HG03135 (cell line): ENCODE data around the gene CCDC13.

ENCODE experiments used
- ATAC-seq: cut with Tn5 transposase; IDR thresholded peaks from one replicate; pipeline ENCODE4 v1.9.1; 2021; ENCODE audit warnings: mild to moderate bottlenecking, moderate library complexity; ENCODE audit not compliant: unreplicated experiment

The CCDC13 gene

DNA sequence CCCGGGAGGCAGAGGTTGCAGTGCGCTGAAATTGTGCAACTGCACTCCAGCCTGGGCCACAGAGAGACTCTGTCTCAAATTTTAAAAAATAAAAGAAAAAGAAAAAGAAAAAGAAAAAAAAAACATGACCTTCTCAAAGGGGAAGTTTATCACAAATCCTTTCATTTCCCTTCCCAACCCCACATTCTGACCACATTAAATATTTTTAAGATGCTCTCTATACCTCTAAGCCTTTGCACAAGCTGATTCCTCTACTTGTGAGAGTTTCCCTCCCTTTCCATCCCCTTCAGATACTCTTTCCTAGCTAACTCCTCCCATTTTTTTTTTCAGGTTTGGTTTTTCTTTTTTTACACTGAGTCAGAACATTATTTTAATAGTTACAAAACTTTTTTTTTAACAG is 27.2 kb upstream of the CCDC13 start:
- ATAC-seq: no peak

- ATAC-seq: no peak
These were observed 26.3 kb upstream of the CCDC13 start for GRCh38 chr3:42799376-42799775.

DNA sequence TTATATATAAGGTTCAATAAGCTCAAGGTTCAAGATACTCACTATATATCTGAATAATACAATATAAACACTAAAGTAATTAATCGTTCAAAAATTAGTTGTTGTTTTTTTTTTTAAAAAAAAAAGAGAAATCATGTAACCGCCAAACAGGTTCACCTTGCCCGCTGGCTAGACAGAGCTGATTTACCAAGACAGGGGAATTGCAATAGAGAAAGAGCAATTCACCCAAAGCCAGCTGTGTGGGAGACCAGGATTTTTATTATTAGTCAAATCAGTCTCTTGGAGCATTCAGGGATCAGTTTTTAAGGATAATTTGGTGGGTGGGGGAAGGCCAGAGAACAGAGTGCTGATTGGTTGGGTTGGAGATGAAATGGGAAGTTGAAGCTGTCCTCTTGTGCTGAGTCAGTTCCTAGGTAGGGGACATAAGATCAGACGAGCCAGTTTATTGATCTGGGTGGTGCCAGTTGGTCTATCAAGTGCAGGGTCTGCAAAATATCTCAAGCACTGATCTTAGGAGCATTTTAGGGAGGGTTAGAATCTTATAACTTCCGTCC is 23.4 kb upstream of the CCDC13 start:
- no peak for ATAC-seq

DNA sequence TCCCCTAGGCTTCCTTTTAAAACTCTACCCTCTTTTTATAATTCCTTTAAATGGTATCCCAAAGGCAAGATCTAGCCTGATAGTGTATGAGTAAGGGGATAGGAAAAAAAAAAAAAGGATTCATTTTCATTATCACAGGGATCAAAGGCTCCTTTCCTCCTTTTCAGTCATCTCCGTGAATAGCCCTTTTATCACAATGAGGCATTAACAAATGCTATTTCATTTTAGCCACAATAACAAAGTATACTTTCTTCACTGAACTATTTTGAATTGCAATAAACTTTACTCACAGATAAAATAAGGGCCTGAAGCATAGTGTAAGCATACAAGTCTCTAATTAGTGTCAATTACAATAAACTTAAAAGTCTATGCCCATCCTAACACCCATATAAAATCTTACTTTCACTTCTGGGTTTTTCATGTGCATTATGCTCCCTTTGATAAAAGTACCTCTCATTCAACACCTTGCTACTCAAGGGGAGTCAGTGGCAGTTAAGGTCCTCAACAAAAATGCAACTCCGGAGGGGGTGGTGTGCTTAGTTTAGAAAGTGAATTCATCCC is 22.6 kb upstream of the CCDC13 start:
- ATAC-seq: no peak

GRCh38 chr3:42790714-42791229 is 17.7 kb upstream of the CCDC13 start:
- ATAC-seq: no peak

DNA sequence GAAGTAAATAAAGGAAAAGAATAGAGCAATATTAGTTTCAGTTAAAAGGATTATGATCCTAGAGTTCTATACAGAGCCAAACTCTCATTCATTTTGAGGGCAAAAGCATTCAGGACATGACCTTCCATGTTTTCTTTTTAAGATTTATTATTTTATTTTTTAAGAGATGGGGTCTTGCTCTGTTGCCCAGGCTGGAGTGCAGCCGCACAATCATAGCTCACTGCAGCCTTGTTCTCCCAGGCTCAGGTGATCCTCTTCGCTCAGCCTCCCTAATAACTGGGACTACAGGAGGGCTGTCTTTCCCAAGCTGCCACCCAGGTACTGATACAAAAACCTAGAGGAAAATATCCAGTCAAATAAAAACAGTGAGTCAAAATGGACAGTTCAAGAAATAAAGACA is 13.6 kb upstream of the CCDC13 start:
- no peak for ATAC-seq

DNA sequence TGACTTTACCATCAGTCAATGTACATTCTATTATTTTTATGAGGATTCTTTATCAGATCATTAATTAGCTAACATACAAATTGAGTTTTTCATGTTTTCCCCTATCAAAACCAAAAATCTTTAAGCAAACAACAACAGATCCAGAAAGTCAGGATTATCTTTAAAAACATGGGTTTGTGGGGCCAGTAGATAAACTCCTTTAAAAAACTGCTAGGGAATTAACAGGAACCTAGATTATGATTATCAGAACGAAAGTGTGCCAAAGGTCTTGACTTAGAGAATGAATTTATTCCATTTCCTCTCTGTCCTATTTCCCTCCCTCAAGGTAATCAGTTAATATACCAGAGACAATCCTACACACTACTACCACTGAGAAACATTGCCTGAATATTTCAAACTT is 13.2 kb upstream of the CCDC13 start:
- ATAC-seq: no peak

GRCh38 chr3:42780892-42781700 is 8.0 kb upstream of the CCDC13 start:
- peak; percentile 69 for ATAC-seq

GRCh38 chr3:42780398-42780797 is 7.3 kb upstream of the CCDC13 start:
- ATAC-seq: no peak

DNA sequence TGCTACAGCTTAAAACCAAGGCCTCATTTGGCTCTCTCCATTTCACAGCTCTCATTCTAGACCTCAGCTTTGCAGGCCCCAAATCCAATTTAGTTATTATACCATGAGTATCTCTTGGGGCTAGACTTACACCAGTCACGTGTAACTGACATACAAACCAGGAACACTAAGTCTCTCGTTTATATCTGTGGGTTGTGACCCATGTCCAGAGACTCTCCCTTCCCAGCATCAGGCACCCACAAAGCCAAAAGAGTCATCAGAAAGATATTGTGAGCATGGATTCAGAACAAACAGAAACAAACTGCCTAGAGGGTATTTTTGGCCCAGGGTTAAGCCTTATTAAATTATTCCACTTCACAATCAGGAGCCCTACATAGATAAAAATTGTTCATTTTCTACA is 5.6 kb upstream of the CCDC13 start:
- no peak for ATAC-seq

- no peak for ATAC-seq
These were observed 327 bp upstream of the CCDC13 start for GRCh38 chr3:42773409-42773751.

DNA sequence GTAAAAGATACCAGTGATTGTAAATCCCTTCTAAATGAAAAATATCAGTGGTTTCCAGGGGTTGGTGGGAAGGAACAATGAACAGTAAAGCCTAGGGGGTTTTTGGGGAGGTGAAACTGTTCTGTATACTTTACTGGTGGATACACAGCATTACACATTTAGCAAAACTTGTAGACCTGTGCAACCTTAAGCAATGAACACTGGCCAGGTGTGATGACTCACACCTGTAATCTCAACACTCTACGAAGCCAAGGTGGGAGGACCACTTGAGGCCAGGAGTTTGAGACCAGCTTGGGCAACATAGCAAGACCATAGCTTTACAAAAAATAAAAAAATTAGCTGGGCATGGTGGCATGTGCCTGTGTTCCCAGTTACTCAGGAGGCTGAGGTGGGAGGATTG is 1.8 kb downstream of the CCDC13 start:
- no peak for ATAC-seq

DNA sequence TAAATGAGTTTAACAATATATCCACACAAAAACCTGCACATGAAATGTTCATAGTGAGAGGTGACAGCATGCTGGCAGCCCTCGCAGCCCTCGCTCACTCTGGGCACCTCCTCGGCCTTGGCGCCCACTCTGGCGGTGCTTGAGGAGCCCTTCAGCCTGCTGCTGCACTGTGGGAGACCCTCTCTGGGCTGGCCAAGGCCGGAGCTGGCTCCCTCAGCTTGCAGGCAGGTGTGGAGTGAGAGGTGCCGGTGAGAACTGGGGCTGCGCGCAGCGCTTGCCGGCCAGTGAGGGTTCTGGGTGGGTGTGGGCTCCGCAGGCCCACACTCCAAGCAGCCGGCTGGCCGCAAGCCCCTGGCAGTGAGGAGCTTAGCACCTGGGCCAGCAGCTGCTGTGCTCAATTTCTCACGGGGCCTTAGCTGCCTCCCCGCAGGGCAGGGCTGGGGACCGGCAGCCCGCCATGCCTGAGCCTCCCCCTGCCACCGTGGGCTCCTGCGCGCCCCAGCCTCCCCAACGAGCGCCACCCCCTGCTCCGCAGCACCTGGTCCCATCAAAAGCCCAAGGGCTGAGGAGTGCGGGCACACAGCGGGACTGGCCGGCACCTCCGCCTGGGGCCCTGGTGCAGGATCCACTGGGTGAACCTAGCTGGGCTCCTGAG is 3.4 kb downstream of the CCDC13 start:
- no peak for ATAC-seq

DNA sequence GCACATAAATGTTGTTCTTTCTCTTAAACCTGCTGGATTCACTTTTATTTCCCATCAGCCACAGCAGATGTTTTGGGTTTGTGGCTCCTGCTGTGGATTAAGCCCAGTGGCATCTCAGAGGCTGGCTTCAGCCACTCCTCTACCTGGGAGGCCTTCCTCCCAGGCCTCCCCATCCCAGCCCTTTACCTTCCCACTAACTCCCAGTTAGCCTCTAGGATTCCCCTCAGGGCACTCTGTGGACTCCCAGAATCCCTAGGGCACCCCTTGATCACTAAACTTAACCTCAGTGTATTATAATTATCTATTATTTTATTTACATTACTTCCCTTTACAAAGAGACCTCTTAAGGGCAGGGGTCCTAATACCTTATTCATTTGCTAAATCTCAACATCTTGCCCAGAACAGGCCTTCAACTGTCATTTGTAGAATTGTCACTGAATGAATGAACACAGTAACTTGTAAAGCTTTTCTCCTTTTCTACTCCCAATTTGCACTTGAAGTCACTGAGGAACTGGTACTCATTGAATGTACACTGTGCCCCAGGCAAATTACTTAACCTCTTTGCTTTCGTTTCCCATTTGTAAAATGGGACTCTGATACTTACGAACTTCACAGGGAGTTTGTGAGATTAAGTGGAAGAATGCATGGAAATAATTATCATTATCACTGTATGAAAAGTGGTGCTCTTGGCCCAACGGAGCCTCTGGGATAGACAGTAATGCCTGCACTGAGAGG is 8.3 kb downstream of the CCDC13 start:
- no peak for ATAC-seq

- ATAC-seq: no peak
These were observed 8.9 kb downstream of the CCDC13 start for GRCh38 chr3:42764115-42764514.

DNA sequence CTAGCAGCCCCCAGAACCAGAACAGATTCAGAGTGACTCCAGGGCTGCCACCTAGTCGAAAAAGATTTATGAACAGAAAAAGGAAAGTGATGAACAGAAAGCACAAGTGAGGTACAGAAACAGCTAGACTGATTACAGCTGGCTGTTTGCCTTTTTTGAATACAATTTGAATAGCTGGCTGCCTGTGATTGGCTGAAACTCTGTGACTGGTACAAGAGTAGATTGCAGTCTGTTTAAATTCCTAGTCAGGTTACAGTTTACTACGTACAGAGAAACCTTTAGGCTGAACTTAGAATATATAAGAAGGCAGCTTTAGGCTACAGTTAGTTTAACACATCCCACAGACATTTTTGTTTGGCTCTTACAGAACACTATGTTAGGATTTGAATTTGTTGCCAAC is 10.0 kb downstream of the CCDC13 start:
- no peak for ATAC-seq

- no peak for ATAC-seq
These were observed 10.9 kb downstream of the CCDC13 start for GRCh38 chr3:42762046-42762724.

GRCh38 chr3:42758126-42758525 is 14.9 kb downstream of the CCDC13 start:
- ATAC-seq: no peak

DNA sequence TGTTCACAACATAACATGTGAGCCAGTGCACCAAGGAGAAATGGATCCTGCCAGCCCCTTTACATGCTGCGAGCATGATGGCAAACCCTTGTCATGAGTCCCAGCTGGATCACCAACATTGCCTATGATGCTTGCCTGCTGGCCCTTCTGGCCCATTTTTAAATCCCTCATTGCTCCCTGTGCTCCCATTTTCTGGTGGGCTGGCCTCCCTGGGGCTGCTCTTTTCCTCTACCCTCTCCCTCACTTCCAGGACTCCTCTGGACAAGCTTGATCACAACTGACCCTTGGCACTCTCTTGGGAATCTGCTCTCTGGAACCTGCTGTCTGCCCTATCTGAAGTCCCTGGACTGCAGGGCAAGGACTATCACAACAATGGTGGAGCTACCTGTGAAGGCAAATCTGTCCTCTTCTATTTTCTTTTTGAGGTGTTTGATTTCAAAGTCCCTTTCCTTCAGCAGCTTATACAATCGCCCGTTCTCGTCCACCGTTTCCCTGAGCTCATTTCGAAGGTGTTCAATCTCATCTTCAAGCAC is 16.3 kb downstream of the CCDC13 start:
- no peak for ATAC-seq
